Measurements from ENCODE around the gene C1GALT1.

DNA sequence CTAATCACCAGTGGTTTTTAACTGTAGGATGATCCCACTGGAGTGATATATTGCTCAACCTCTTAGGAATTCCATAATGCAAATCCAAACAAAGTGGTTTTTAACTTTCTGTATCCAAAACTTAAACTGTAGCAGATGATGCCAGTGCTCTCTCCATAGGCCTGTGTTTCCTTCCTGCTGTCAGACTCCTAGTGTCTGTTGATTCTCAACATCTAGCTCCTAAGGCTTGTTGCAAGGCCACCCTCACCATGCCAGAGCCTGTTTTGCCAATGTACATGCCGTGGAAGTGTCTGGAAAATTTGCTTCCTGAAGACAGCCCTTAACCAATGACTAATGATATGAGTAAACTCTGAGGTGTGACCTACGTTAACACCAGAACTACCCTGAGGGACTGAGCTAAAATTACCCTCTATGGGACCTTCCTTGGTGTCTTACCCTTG, 39.3 kb downstream of the C1GALT1 start:
- no peak for TF ChIP-seq POLR2A (IDR thresholded peaks at IDR 0.05)
- TF ChIP-seq, protein P1, sequence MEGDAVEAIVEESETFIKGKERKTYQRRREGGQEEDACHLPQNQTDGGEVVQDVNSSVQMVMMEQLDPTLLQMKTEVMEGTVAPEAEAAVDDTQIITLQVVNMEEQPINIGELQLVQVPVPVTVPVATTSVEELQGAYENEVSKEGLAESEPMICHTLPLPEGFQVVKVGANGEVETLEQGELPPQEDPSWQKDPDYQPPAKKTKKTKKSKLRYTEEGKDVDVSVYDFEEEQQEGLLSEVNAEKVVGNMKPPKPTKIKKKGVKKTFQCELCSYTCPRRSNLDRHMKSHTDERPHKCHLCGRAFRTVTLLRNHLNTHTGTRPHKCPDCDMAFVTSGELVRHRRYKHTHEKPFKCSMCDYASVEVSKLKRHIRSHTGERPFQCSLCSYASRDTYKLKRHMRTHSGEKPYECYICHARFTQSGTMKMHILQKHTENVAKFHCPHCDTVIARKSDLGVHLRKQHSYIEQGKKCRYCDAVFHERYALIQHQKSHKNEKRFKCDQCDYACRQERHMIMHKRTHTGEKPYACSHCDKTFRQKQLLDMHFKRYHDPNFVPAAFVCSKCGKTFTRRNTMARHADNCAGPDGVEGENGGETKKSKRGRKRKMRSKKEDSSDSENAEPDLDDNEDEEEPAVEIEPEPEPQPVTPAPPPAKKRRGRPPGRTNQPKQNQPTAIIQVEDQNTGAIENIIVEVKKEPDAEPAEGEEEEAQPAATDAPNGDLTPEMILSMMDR (IDR thresholded peaks at IDR 0.05) = no peak

All from adrenal gland (tissue), 5 donors.